ENCODE results near the gene IL1RAPL1.

Gene IL1RAPL1

GRCh38 chrX:29487714-29488113 is 900.5 kb downstream of the IL1RAPL1 start:
- Histone ChIP-seq H3K27ac (no peak overlapping the region), H3K4me3 (no peak overlapping the region)
- TF ChIP-seq, protein P1, sequence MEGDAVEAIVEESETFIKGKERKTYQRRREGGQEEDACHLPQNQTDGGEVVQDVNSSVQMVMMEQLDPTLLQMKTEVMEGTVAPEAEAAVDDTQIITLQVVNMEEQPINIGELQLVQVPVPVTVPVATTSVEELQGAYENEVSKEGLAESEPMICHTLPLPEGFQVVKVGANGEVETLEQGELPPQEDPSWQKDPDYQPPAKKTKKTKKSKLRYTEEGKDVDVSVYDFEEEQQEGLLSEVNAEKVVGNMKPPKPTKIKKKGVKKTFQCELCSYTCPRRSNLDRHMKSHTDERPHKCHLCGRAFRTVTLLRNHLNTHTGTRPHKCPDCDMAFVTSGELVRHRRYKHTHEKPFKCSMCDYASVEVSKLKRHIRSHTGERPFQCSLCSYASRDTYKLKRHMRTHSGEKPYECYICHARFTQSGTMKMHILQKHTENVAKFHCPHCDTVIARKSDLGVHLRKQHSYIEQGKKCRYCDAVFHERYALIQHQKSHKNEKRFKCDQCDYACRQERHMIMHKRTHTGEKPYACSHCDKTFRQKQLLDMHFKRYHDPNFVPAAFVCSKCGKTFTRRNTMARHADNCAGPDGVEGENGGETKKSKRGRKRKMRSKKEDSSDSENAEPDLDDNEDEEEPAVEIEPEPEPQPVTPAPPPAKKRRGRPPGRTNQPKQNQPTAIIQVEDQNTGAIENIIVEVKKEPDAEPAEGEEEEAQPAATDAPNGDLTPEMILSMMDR (IDR thresholded peaks at IDR 0.05): no peak
- DNase-seq (ENCODE audit: low spot score): no peak

GRCh38 chrX:29488919-29489318 is 901.7 kb downstream of the IL1RAPL1 start:
- TF ChIP-seq, protein P1 (IDR thresholded peaks at IDR 0.05): no peak
- Histone ChIP-seq H3K27ac (no peak overlapping the region), H3K4me3 (no peak overlapping the region)
- DNase-seq (ENCODE audit: low spot score): no peak

DNA sequence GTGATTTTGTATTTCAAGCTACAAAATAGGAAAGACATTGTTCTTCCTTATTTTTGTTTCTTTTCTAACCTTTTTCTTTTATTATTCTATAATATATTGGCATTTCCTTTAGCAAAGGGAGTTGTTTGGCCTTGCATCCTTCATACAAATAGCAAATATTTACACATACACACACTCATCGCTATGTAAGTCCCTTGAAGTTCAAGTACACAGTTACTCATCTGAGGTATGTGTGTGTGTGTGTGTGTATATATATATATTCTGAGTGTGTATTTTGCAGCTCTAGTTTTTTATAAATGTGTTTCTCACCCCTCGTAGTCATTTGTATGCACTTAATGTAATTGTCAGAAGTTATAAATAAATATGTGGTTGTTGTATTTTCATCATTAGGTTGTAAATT is 903.4 kb downstream of the IL1RAPL1 start:
- H3K27ac ChIP-seq: no peak overlapping the region
- TF ChIP-seq, protein P1 (IDR thresholded peaks at IDR 0.05): no peak
- DNase-seq (ENCODE audit: low spot score): no peak

DNA sequence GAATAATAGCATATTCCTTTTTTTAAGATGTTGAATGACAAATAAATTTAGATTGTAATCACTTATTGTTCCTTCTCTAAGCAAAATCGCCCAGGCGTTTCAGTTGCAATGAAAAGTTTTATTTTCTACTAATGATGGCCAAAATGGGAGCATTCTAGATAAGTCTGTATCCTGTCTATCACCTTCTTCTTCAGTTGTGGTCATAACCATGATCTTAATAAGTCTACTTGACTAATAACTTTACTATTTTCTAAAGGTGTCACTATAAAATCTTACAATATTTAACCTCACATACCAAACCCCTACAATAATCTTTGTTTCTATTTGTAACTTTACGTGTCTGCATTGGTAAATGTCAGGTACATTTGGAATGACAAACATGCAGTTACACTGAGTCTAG is 904.4 kb downstream of the IL1RAPL1 start:
- no peak for DNase-seq (ENCODE audit: low spot score)
- TF ChIP-seq, protein P1 (IDR thresholded peaks at IDR 0.05): no peak
- Histone ChIP-seq H3K27ac (no peak overlapping the region), H3K4me3 (no peak overlapping the region)

More for the DNA sequence above, 903.4 kb downstream of the IL1RAPL1 start:
- no peak overlapping the region for H3K4me3 ChIP-seq

- H3K4me3 ChIP-seq: no peak overlapping the region
- no peak for DNase-seq (ENCODE audit: low spot score)
- H3K27ac ChIP-seq: no peak overlapping the region
- TF ChIP-seq, protein P1 (IDR thresholded peaks at IDR 0.05): no peak
Observed at GRCh38 chrX:29496636-29497180, 909.5 kb downstream of the IL1RAPL1 start.

- TF ChIP-seq, protein P1 (IDR thresholded peaks at IDR 0.05): no peak
- Histone ChIP-seq H3K27ac (no peak overlapping the region), H3K4me3 (no peak overlapping the region)
- DNase-seq (ENCODE audit: low spot score): no peak
Observed at GRCh38 chrX:29506729-29507128, 919.5 kb downstream of the IL1RAPL1 start.

- Histone ChIP-seq H3K4me3 (no peak overlapping the region), H3K27ac (no peak overlapping the region)
- TF ChIP-seq, protein P1 (IDR thresholded peaks at IDR 0.05): no peak
- DNase-seq (ENCODE audit: low spot score): no peak
Observed at GRCh38 chrX:29518100-29518499, 930.9 kb downstream of the IL1RAPL1 start.
